Panc1 (cell line): ENCODE data around the gene OTUD6A. TPM values are rescaled to one million over a fixed set of nuclear protein-coding genes. Genes with fewer than 3 reads are reported as not detected.

Experiments
- ATAC-seq: fragments of 200-7000 bp; cut with Tn5 transposase; 2 replicates; pipeline ENCODE4 v1.9.1; 2020; ENCODE audit warnings: mild to moderate bottlenecking, moderate library complexity
- BruUV-seq: library from RNA; stranded (reverse); fragments of 400-500 nt; replicated peaks from 2 replicates; lab custom pipeline; 2021; lab: Mats Ljungman, UMichigan
- CTCF ChIA-PET: fragments of 300-600 bp; sonication (Branson Sonifier 250); formaldehyde crosslinking; loops from one replicate; lab custom pipeline; 2022; ENCODE audit warnings: antibody characterized with exemption; lab: Charles Lee
- POLR2A ChIA-PET: fragments of 300-600 bp; sonication (Branson Sonifier 250); formaldehyde crosslinking; loops from one replicate; lab custom pipeline; 2022; ENCODE audit warnings: antibody characterized with exemption; lab: Charles Lee
- DNase-seq: peaks from one replicate; pipeline ENCODE4 v3.0.0-alpha.2; 2010; ENCODE audit warnings: low read depth, low spot score
- H3K27ac ChIP-seq: 2 replicates; pipeline ENCODE4 v1.5.1; 2011; ENCODE audit warnings: mild to moderate bottlenecking, low read length, inconsistent platforms
- H3K27me3 ChIP-seq: fragments of 200-500 bp; sonication (Bioruptor generic); 2 replicates; pipeline ENCODE4 v1.6.0; 2014; ENCODE audit warnings: low read length, inconsistent platforms; ENCODE audit not compliant: control insufficient read depth, insufficient read depth
- H3K36me3 ChIP-seq: fragments of 200-500 bp; sonication (Bioruptor generic); 2 replicates; pipeline ENCODE4 v1.5.1; 2014; ENCODE audit warnings: inconsistent platforms, mild to moderate bottlenecking, low read length, moderate library complexity; ENCODE audit not compliant: control insufficient read depth, insufficient read depth
- H3K4me1 ChIP-seq: 2 replicates; pipeline ENCODE4 v1.5.1; 2011; ENCODE audit warnings: inconsistent platforms, mild to moderate bottlenecking, low read length, moderate library complexity; ENCODE audit not compliant: control insufficient read depth, insufficient read depth
- H3K4me3 ChIP-seq, 2 experiments: 2 replicates each; pipeline ENCODE4 v1.5.1; 2011 to 2012; ENCODE audit warnings: low read depth in 2 of 2, low read length in 2 of 2, mild to moderate bottlenecking in 2 of 2, inconsistent platforms in 1 of 2, moderate library complexity in 1 of 2
- H3K9me3 ChIP-seq: fragments of 200-500 bp; sonication (Bioruptor generic); 2 replicates; pipeline ENCODE4 v1.5.1; 2014; ENCODE audit warnings: low read depth, mild to moderate bottlenecking, inconsistent platforms, low read length, moderate library complexity; ENCODE audit not compliant: control insufficient read depth, insufficient read depth
- POLR2AphosphoS5 ChIP-seq: IDR thresholded peaks from 2 replicates; pipeline ENCODE4 v1.6.1; 2012; ENCODE audit warnings: mild to moderate bottlenecking, low read depth, low read length, moderate library complexity
- REST ChIP-seq, 2 experiments: IDR thresholded peaks; 2 replicates each; pipeline ENCODE4 v1.6.1; 2011 to 2012; ENCODE audit warnings: low read depth in 2 of 2, control low read depth in 1 of 2, low read length in 1 of 2, mild to moderate bottlenecking in 1 of 2, moderate library complexity in 1 of 2; ENCODE audit not compliant: insufficient read depth in 1 of 2
- SIN3A ChIP-seq: IDR thresholded peaks from 2 replicates; pipeline ENCODE4 v1.6.1; 2012; ENCODE audit warnings: low read depth, mild to moderate bottlenecking, low read length, moderate library complexity, borderline replicate concordance; ENCODE audit not compliant: insufficient read depth
- TCF7L2 ChIP-seq: IDR thresholded peaks from 2 replicates; pipeline ENCODE4 v1.6.1; 2011; ENCODE audit warnings: mild to moderate bottlenecking, low read depth, low read length, inconsistent platforms
- in situ Hi-C: cut with HindIII; loops from 2 replicates; pipeline ENCODE4 v1.10.0; 2016; ENCODE audit warnings: low sequenced_read_pairs, low pct_unique_long_range_greater_than_20kb
- intact Hi-C: fragments of 100-400 bp; cut with micrococcal nuclease; formaldehyde crosslinking; loops from one replicate; pipeline ENCODE4 v1.10.0; 2022; ENCODE audit not compliant: unreplicated experiment
- total RNA-seq: library from RNA; stranded (reverse); gene quantifications from one replicate; pipeline ENCODE4 v1.2.1, GENCODE V29; 2021; ENCODE audit not compliant: unreplicated experiment
- TF ChIP-seq, protein P1 (sequence below): fragments of 450-650 bp; IDR thresholded peaks from 2 replicates; pipeline ENCODE4 v1.5.1; 2017; ENCODE audit warnings: mild to moderate bottlenecking

The OTUD6A gene
- total RNA-seq, 1 experiment from 2014 or later: not detected

GRCh38 chrX:70046978-70047377 is 15.3 kb upstream of the OTUD6A start:
- Histone ChIP-seq H3K27ac (no peak overlapping the region), H3K9me3 (no peaks in the 10 kb centered on the region), H3K4me1 (no peaks in the 10 kb centered on the region), H3K36me3 (no peaks in the 10 kb centered on the region), H3K4me3 (no peak overlapping the region), H3K27me3 (no peaks in the 10 kb centered on the region)
- no TSS peak for BruUV-seq
- no peak for ATAC-seq
- ChIA-PET POLR2A (no interaction called here), CTCF (no interaction called here)
- intact Hi-C loops (no loop called here), in situ Hi-C loops (no loop called here)
- no peak for DNase-seq
- TF ChIP-seq, protein P1, sequence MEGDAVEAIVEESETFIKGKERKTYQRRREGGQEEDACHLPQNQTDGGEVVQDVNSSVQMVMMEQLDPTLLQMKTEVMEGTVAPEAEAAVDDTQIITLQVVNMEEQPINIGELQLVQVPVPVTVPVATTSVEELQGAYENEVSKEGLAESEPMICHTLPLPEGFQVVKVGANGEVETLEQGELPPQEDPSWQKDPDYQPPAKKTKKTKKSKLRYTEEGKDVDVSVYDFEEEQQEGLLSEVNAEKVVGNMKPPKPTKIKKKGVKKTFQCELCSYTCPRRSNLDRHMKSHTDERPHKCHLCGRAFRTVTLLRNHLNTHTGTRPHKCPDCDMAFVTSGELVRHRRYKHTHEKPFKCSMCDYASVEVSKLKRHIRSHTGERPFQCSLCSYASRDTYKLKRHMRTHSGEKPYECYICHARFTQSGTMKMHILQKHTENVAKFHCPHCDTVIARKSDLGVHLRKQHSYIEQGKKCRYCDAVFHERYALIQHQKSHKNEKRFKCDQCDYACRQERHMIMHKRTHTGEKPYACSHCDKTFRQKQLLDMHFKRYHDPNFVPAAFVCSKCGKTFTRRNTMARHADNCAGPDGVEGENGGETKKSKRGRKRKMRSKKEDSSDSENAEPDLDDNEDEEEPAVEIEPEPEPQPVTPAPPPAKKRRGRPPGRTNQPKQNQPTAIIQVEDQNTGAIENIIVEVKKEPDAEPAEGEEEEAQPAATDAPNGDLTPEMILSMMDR: no peak
- TF ChIP-seq SIN3A (no peak), REST (IDR thresholded peaks at IDR 0.05; ENCODE audit: insufficient read depth in 1 of 2, low read depth in 2 of 2, low read length in 1 of 2) (no peak), POLR2AphosphoS5 (no peak), TCF7L2 (no peak)

GRCh38 chrX:70049406-70049805 is 12.9 kb upstream of the OTUD6A start:
- no peaks in the 10 kb centered on the region for H3K4me1 ChIP-seq

More at GRCh38 chrX:70049406-70049805, 12.9 kb upstream of the OTUD6A start:
- Histone ChIP-seq H3K9me3 (no peaks in the 10 kb centered on the region), H3K27ac (no peak overlapping the region), H3K36me3 (no peaks in the 10 kb centered on the region), H3K4me3 (no peak overlapping the region), H3K27me3 (no peaks in the 10 kb centered on the region)
- BruUV-seq: no TSS peak
- in situ Hi-C loops (no loop called here), intact Hi-C loops (no loop called here)
- TF ChIP-seq TCF7L2 (no peak), POLR2AphosphoS5 (no peak), REST (IDR thresholded peaks at IDR 0.05; ENCODE audit: insufficient read depth in 1 of 2, low read depth in 2 of 2, low read length in 1 of 2) (no peak), SIN3A (no peak)
- TF ChIP-seq, protein P1: no peak
- ChIA-PET POLR2A (no interaction called here), CTCF (no interaction called here)
- no peak for DNase-seq
- ATAC-seq: no peak
